ENCODE results near the gene SLC35D2. TPM values are rescaled to one million over a fixed set of nuclear protein-coding genes. Genes with fewer than 3 reads are reported as not detected.
"Not testable (repeated sequence)": the region's sequence is repeated elsewhere in the genome, so short reads cannot be mapped to it uniquely, and the experiment has no call there.

SLC35D2 gene
- total RNA-seq, 1 donor from 2014 or later = 18.3 TPM

- H3K4me1 Mint-ChIP-seq (ENCODE audit: unreplicated experiment) = peaks cover 54% of the 10 kb centered on the region
- H3K9me3 Mint-ChIP-seq (ENCODE audit: unreplicated experiment) = no peaks in the 10 kb centered on the region
Observed at GRCh38 chr9:96381696-96382095, 1.8 kb downstream of the SLC35D2 start.

DNA sequence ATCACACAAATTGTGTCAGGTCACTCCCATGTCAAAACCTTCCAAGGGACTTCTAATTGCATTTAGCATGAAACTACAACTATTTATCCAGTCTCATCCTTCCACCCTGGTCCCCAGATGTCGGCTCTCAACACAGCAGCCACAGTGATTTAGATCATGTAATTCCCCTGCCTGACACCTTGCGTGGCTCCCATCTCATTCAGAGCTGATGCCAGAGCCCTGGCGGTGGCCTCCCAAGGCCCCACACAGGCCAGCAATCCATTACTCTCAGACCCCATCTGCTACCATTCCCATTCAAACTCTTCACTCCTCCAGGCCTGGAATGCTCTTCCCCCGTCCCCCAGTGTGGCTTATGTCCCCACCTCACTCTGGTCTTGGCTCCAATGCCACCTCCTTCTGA, 2.4 kb downstream of the SLC35D2 start:
- Mint-ChIP-seq H3K36me3 (ENCODE audit: unreplicated experiment) (peaks cover 11% of the 10 kb centered on the region), H3K9me3 (ENCODE audit: unreplicated experiment) (no peaks in the 10 kb centered on the region), H3K27ac (ENCODE audit: unreplicated experiment) (peak overlapping the region; percentile 24), H3K4me1 (ENCODE audit: unreplicated experiment) (peaks cover 55% of the 10 kb centered on the region), H3K4me3 (ENCODE audit: unreplicated experiment) (peak overlapping the region; percentile 22), H3K27me3 (ENCODE audit: unreplicated experiment) (no peaks in the 10 kb centered on the region)
- DNase-seq (ENCODE audit: extremely low spot score, unreplicated experiment) = peak; percentile 44
- TF ChIP-seq CTCF (IDR thresholded peaks at IDR 0.05) = no peak

More at GRCh38 chr9:96381696-96382095, 1.8 kb downstream of the SLC35D2 start:
- peak; percentile 25 for DNase-seq (ENCODE audit: extremely low spot score, unreplicated experiment)
- H3K36me3 Mint-ChIP-seq (ENCODE audit: unreplicated experiment) = peaks cover 11% of the 10 kb centered on the region
- no peaks in the 10 kb centered on the region for H3K27me3 Mint-ChIP-seq (ENCODE audit: unreplicated experiment)
- no peak for TF ChIP-seq CTCF (IDR thresholded peaks at IDR 0.05)
- H3K27ac Mint-ChIP-seq (ENCODE audit: unreplicated experiment) = no peak overlapping the region
- no peak overlapping the region for H3K4me3 Mint-ChIP-seq (ENCODE audit: unreplicated experiment)

- Mint-ChIP-seq H3K9me3 (ENCODE audit: unreplicated experiment) (no peaks in the 10 kb centered on the region), H3K4me3 (ENCODE audit: unreplicated experiment) (no peak overlapping the region), H3K36me3 (ENCODE audit: unreplicated experiment) (peaks cover 11% of the 10 kb centered on the region), H3K27ac (ENCODE audit: unreplicated experiment) (no peak overlapping the region), H3K27me3 (ENCODE audit: unreplicated experiment) (no peaks in the 10 kb centered on the region), H3K4me1 (ENCODE audit: unreplicated experiment) (peaks cover 52% of the 10 kb centered on the region)
- TF ChIP-seq CTCF (IDR thresholded peaks at IDR 0.05) = no peak
- DNase-seq (ENCODE audit: extremely low spot score, unreplicated experiment) = no peak
Observed at GRCh38 chr9:96379461-96379860, 4.0 kb downstream of the SLC35D2 start.

DNA sequence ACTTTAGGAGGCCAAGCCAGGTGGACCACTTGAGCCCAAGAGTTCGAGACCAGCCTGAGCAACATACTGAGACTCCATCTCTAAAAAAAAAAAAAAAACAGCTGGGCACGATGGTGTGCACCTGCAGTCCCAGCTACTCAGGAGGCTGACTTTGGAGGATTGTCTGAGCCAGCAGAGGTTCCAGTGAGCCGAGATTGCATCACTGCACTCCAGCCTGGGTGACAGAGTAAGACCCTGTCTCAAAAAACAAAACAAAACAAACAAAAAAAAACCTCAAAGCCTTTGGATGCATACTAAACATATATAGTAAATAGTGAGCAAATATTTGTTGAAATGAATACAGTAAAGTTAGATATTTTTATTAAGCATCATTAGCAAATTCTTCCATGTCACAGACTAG, 5.3 kb downstream of the SLC35D2 start:
- no peak overlapping the region for H3K4me3 Mint-ChIP-seq (ENCODE audit: unreplicated experiment)
- TF ChIP-seq CTCF (IDR thresholded peaks at IDR 0.05) = no peak
- H3K36me3 Mint-ChIP-seq (ENCODE audit: unreplicated experiment) = peaks cover 11% of the 10 kb centered on the region

GRCh38 chr9:96376891-96377874, 6.3 kb downstream of the SLC35D2 start:
- DNase-seq (ENCODE audit: extremely low spot score, unreplicated experiment) = peak; percentile 70
- H3K4me1 Mint-ChIP-seq (ENCODE audit: unreplicated experiment) = peaks cover 39% of the 10 kb centered on the region
- TF ChIP-seq CTCF (IDR thresholded peaks at IDR 0.05) = no peak
- peak overlapping the region; percentile 54 for H3K27ac Mint-ChIP-seq (ENCODE audit: unreplicated experiment)
- no peak overlapping the region for H3K4me3 Mint-ChIP-seq (ENCODE audit: unreplicated experiment)
- peaks cover 11% of the 10 kb centered on the region for H3K36me3 Mint-ChIP-seq (ENCODE audit: unreplicated experiment)
- H3K9me3 Mint-ChIP-seq (ENCODE audit: unreplicated experiment) = no peaks in the 10 kb centered on the region
- no peaks in the 10 kb centered on the region for H3K27me3 Mint-ChIP-seq (ENCODE audit: unreplicated experiment)

More for the DNA sequence above, 5.3 kb downstream of the SLC35D2 start:
- peak; percentile 21 for DNase-seq (ENCODE audit: extremely low spot score, unreplicated experiment)
- H3K4me1 Mint-ChIP-seq (ENCODE audit: unreplicated experiment) = peaks cover 46% of the 10 kb centered on the region
- H3K9me3 Mint-ChIP-seq (ENCODE audit: unreplicated experiment) = no peaks in the 10 kb centered on the region
- H3K27ac Mint-ChIP-seq (ENCODE audit: unreplicated experiment) = no peak overlapping the region
- no peaks in the 10 kb centered on the region for H3K27me3 Mint-ChIP-seq (ENCODE audit: unreplicated experiment)

DNA sequence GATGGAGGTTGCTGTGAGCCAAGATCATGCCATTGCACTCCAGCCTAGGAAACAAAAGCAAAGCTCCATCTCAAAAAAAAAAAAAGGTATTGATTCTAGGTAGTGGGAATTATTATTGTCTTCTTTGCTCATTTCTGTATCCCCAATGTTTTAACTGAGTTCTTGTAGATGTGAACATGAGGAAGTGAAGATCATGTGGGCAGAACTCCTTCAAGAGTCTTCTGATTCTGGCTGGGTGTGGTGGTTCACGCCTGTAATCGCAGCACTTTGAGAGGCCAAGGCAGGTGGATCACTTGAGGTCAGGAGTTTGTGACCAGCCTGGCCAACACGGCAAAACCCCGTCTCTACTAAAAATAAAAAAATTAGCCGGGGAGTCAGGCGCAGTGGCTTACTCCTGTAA, 8.0 kb downstream of the SLC35D2 start:
- not testable (repeated sequence) for H3K4me3 Mint-ChIP-seq (ENCODE audit: unreplicated experiment); H3K9me3 Mint-ChIP-seq (ENCODE audit: unreplicated experiment)

More for the DNA sequence above, 8.0 kb downstream of the SLC35D2 start:
- DNase-seq (ENCODE audit: extremely low spot score, unreplicated experiment); H3K27ac Mint-ChIP-seq (ENCODE audit: unreplicated experiment); H3K27me3 Mint-ChIP-seq (ENCODE audit: unreplicated experiment); H3K36me3 Mint-ChIP-seq (ENCODE audit: unreplicated experiment): not testable (repeated sequence)
- H3K4me1 Mint-ChIP-seq (ENCODE audit: unreplicated experiment) = peaks cover 24% of the 10 kb centered on the region
